ENCODE data around the gene DGKB.

- TF ChIP-seq CTCF (conservative IDR thresholded peaks at IDR 0.05): no peak
- TF ChIP-seq EZH2 (IDR thresholded peaks at IDR 0.05; ENCODE audit: low read depth): no peak
Observed at GRCh38 chr7:14336256-14336655, 566.3 kb downstream of the DGKB start.

Data from PC-9 (cell line).